Smooth muscle cell of the pulmonary artery (primary cell): ENCODE data around the gene MS4A15. TPM values are rescaled to one million over a fixed set of nuclear protein-coding genes. Genes with fewer than 3 reads are reported as not detected.

Experiments
- total RNA-seq: library from RNA; depleted of rRNA; stranded (reverse); fragments of >200 nt; gene quantifications from 2 replicates; pipeline ENCODE4 v1.2.3, GENCODE V29; 2014

MS4A15 gene, protein sequence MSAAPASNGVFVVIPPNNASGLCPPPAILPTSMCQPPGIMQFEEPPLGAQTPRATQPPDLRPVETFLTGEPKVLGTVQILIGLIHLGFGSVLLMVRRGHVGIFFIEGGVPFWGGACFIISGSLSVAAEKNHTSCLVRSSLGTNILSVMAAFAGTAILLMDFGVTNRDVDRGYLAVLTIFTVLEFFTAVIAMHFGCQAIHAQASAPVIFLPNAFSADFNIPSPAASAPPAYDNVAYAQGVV
- total RNA-seq: not detected in 2 replicates

DNA sequence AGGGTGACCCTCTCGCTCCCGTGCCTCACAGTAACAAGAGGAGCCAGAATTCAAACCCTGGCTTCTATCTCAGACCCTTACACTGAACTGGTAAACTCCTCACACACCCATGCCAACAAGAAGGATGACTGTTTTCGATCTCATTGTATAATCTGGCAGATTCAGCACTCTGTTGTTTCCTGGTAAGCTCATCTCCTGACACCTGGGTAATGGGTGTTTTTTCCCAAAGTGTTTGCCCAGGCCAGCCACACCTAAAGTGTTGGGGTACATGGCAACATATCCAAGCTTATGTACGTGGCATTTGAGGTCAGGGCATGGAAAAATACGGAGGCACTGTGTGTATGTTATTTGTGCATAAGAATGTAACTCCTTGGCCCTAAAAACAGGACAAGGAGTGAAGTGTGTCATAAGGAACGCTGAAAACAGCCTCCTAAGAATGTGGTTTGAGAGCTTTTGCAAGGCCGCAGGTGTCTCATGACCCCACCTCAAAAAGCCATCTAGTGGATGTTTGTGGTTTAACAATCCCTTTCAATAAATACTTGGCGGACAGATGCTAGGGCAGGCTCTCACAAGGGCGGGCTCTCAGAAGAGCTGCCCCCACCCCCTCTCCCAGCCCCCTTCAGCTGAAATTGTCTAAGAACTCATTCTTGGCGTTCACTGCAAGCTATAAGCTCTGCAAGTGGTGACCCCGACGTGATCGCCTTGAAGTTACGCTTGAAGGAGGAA is at the start of gene MS4A15:
Gene MS4A15, plus strand, starts transcription at position 561 of the 726 bp plus-strand sequence. CDS start 6,867 bp downstream, outside the sequence.

DNA sequence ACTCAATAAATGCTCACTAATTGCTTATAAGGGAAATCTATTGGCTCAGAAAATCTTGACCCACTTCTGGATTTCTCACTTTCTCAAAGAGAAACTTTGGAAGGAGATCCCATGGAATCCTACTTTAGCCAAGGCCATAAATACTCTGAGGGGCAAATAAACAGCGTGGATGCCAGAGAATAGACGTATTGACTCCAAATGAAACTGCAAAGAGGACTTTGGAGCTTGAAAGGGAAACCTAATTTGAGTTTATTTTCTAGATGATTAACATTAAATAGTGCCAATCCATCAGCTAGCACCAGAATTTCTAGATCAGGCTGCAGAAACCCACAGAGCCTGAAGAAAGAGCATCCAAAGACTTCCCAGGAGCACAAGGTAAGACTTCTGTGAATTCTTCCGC is 32.2 kb upstream of the MS4A15 start, which contains the start of gene MS4A18:
Gene MS4A18, plus strand, starts transcription at position 301 of the 400 bp plus-strand sequence.

DNA sequence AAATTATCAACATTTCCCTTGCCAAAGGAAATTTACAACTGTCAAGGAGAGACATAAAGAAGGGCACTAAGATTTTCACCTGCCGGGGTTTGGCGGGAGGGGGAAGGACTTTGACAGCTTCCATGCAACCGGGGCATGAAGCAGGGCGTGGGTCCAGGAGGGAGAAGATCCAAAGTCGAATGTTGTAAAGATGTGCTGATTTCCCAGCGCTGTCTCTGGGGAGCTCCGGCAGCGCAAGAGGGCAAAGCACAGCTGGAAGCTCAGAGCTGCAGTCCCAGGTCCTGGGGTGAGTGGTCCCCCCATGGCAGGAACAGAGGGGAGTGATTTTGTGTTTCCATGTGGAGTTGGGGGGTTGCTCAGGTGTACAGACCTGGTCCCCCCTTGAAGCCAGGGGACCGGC is 28.5 kb downstream of the MS4A15 start, which contains the start of gene MS4A10:
Gene MS4A10, plus strand, starts transcription at position 198 of the 400 bp plus-strand sequence. CDS start 5,003 bp downstream, outside the sequence.

Other genes with a start within 250 kb of the MS4A15 start
- not detected in 2 replicates for gene MS4A13, start 241.5 kb upstream of the MS4A15 start, total RNA-seq
- gene MS4A8, start 57.3 kb upstream of the MS4A15 start, total RNA-seq: not detected in 2 replicates
- gene MS4A18, start 32.1 kb upstream of the MS4A15 start, total RNA-seq: not detected in 2 replicates
- not detected in 2 replicates for gene MS4A10, start 28.5 kb downstream of the MS4A15 start, total RNA-seq
- 9.5 and 16.9 TPM in 2 replicates for gene CCDC86, start 85.2 kb downstream of the MS4A15 start, total RNA-seq
- 0.07 and 0.33 TPM in 2 replicates for gene PTGDR2, start 99.1 kb downstream of the MS4A15 start, total RNA-seq
- gene ZP1, start 110.7 kb downstream of the MS4A15 start, total RNA-seq: 0.36 and 0.98 TPM in 2 replicates
- 35.6 and 47.5 TPM in 2 replicates for gene PRPF19, start 149.7 kb downstream of the MS4A15 start, total RNA-seq
- 43.2 and 44.7 TPM in 2 replicates for gene TMEM109, start 157.3 kb downstream of the MS4A15 start, total RNA-seq
- 16.5 and 41.5 TPM in 2 replicates for gene TMEM132A, start 167.6 kb downstream of the MS4A15 start, total RNA-seq
- gene SLC15A3, start 195.3 kb downstream of the MS4A15 start, total RNA-seq: 10.7 and 16.4 TPM in 2 replicates
- gene CD6, start 214.8 kb downstream of the MS4A15 start, total RNA-seq: not detected in 2 replicates